ENCODE measurements around the gene SLC39A6. TPM values are rescaled to one million over a fixed set of nuclear protein-coding genes. Genes with fewer than 3 reads are reported as not detected.

Gene SLC39A6
- total and polyA plus RNA-seq, 2 donors (not counting 1 experiment from before 2014, with no cell fraction given) = 8.9 to 19.5 TPM

DNA sequence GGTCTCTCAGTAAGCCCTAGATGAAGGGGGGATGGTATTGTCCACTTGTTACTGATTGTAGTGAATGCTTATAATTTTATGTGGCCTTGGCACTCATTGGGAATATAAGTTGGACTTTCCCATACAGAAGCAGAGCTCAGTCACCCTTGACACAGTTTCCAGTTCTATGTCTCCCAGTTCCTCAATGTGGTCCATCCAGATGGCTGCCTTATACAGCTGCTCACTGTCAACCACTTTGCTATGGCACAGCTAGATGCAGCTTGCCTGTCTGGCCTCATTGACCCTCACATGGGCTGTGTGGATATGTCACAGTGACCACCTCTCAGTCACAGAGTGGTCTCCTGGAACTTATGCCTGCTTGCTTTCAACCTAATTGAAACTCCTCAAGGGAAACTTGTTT is 21.7 kb downstream of the SLC39A6 start:
- Histone ChIP-seq H3K9ac (ENCODE audit: low read length) (no peak overlapping the region), H3K27me3 (replicated peaks in 1 of 4; ENCODE audit: control extremely low read depth in 1 of 4, control insufficient read depth in 3 of 4, insufficient read depth in 4 of 4, low read length in 3 of 4) (no peaks in the 10 kb centered on the region), H3K27ac (ENCODE audit: low read length in 2 of 2) (no peak overlapping the region), H4K20me1 (ENCODE audit: control insufficient read depth, insufficient read depth, low read length, poor library complexity, severe bottlenecking) (no peaks in the 10 kb centered on the region), H3K4me2 (replicated peaks; ENCODE audit: low read depth, low read length, poor library complexity, severe bottlenecking) (no peak overlapping the region), H3K4me1 (ENCODE audit: control insufficient read depth in 2 of 2, insufficient read depth in 2 of 2, low read length in 2 of 2) (no peaks in the 10 kb centered on the region), H3K9me3 (ENCODE audit: control extremely low read depth in 1 of 3, control insufficient read depth in 2 of 3, insufficient read depth in 1 of 3, low read length in 2 of 3) (peaks cover 0 to 4% (median 0%) of the 10 kb centered on the region in 3 donors), H3K36me3 (replicated peaks in 1 of 2; ENCODE audit: control extremely low read depth in 1 of 2, control insufficient read depth in 1 of 2, extremely low read depth in 1 of 2, insufficient read depth in 2 of 2, low read length in 1 of 2) (peaks cover 0 to 16% of the 10 kb centered on the region in 2 experiments), H3K79me2 (ENCODE audit: control insufficient read depth, insufficient read depth, low read length) (no peaks in the 10 kb centered on the region), H2AFZ (ENCODE audit: insufficient read depth, low read depth, low read length, poor library complexity, severe bottlenecking) (no peak overlapping the region), H3K4me3 (ENCODE audit: control extremely low read depth in 1 of 5, extremely low read depth in 1 of 5, insufficient read depth in 1 of 5, low read depth in 2 of 5, low read length in 4 of 5) (no peak overlapping the region)
- CTCF ChIA-PET = interaction anchor here (0.7 to 1.8 kb wide), 2 partner anchors 12 to 177 kb away, joined by 3 to 9 read pairs; no protein-coding TSS in a partner anchor
- intact Hi-C loops (cut with micrococcal nuclease) = no loop called here
- no peaks in the 10 kb centered on the region for H3K4me1 Mint-ChIP-seq
- H3K9me3 Mint-ChIP-seq (ENCODE audit: insufficient read depth) = no peaks in the 10 kb centered on the region
- no peak overlapping the region for H3K4me3 Mint-ChIP-seq
- DNase-seq = no peak
- POLR2A ChIA-PET = no interaction called here
- no peak for ATAC-seq (ENCODE audit: low read depth)
- no peak overlapping the region for H3K27ac Mint-ChIP-seq
- TF ChIP-seq CTCF (IDR thresholded peaks at IDR 0.05) = no peak
- peaks cover 4% of the 10 kb centered on the region for H3K27me3 Mint-ChIP-seq

DNA sequence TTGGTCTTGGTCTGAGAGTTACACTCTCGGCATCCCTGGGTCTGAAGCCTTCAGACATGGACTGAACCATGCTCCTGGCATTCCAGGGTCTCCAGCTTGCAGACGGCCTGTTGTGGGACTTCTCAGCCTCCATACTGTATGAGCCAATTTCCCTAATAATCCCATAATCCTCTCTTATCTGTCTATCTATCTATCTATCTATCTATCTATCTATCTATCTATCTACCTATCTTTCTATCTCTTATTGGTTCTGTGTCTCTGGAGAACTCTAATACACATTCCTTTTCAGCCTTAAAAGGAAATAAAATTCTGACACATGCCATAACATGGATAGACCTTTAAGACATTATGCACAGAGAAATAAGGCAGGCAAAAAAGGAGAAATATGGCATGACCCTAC is 24.4 kb downstream of the SLC39A6 start:
- ATAC-seq (ENCODE audit: low read depth) = no peak
- H2AFZ ChIP-seq (ENCODE audit: insufficient read depth, low read depth, low read length, poor library complexity, severe bottlenecking) = no peak overlapping the region
- ChIA-PET POLR2A (no interaction called here), CTCF (no interaction called here)
- no peaks in the 10 kb centered on the region for H3K27me3 ChIP-seq (replicated peaks in 1 of 4; ENCODE audit: control extremely low read depth in 1 of 4, control insufficient read depth in 3 of 4, insufficient read depth in 4 of 4, low read length in 3 of 4)
- peaks cover 0 to 14% (median 4%) of the 10 kb centered on the region in 3 donors for H3K9me3 ChIP-seq (ENCODE audit: control extremely low read depth in 1 of 3, control insufficient read depth in 2 of 3, insufficient read depth in 1 of 3, low read length in 2 of 3)
- Mint-ChIP-seq H3K27me3 (peaks cover 13% of the 10 kb centered on the region), H3K4me3 (no peak overlapping the region), H3K27ac (no peak overlapping the region), H3K9me3 (ENCODE audit: insufficient read depth) (no peaks in the 10 kb centered on the region), H3K4me1 (no peaks in the 10 kb centered on the region)
- no peaks in the 10 kb centered on the region for H4K20me1 ChIP-seq (ENCODE audit: control insufficient read depth, insufficient read depth, low read length, poor library complexity, severe bottlenecking)
- no peak overlapping the region for H3K9ac ChIP-seq (ENCODE audit: low read length)
- no peaks in the 10 kb centered on the region for H3K4me1 ChIP-seq (ENCODE audit: control insufficient read depth in 2 of 2, insufficient read depth in 2 of 2, low read length in 2 of 2)
- no peaks in the 10 kb centered on the region for H3K36me3 ChIP-seq (replicated peaks in 1 of 2; ENCODE audit: control extremely low read depth in 1 of 2, control insufficient read depth in 1 of 2, extremely low read depth in 1 of 2, insufficient read depth in 2 of 2, low read length in 1 of 2)
- no peak overlapping the region for H3K4me3 ChIP-seq (ENCODE audit: control extremely low read depth in 1 of 5, extremely low read depth in 1 of 5, insufficient read depth in 1 of 5, low read depth in 2 of 5, low read length in 4 of 5)
- no peak for DNase-seq
- H3K27ac ChIP-seq (ENCODE audit: low read length in 2 of 2) = no peak overlapping the region
- WGBS (ENCODE audit: insufficient coverage) = 100% methylated on average over 2 of the region's 2 CpGs
- H3K4me2 ChIP-seq (replicated peaks; ENCODE audit: low read depth, low read length, poor library complexity, severe bottlenecking) = no peak overlapping the region
- H3K79me2 ChIP-seq (ENCODE audit: control insufficient read depth, insufficient read depth, low read length) = no peaks in the 10 kb centered on the region
- TF ChIP-seq EZH2 (IDR thresholded peaks at IDR 0.05; ENCODE audit: borderline replicate concordance, insufficient read depth, low read depth, low read length, poor library complexity, severe bottlenecking) (no peak), CTCF (IDR thresholded peaks at IDR 0.05) (no peak)
- intact Hi-C loops (cut with micrococcal nuclease) = no loop called here

All from B cell (primary cell).